Renal cortical epithelial cell (primary cell): ENCODE measurements around the gene HSD17B14. TPM values are rescaled to one million over a fixed set of nuclear protein-coding genes. Genes with fewer than 3 reads are reported as not detected.
"Not testable (repeated sequence)": the region's sequence is repeated elsewhere in the genome, so short reads cannot be mapped to it uniquely, and the experiment has no call there.

ENCODE experiments used
- DNase-seq: peaks from one replicate; pipeline ENCODE4 v3.0.0-alpha.2; 2011; ENCODE audit warnings: low read depth
- total RNA-seq: library from RNA; depleted of rRNA; stranded (reverse); fragments of >200 nt; gene quantifications from 2 replicates; pipeline ENCODE4 v1.2.3, GENCODE V29; 2014

Gene HSD17B14
- total RNA-seq, 1 donor from 2014 or later: 0.60 TPM

- no peak for DNase-seq
Measured at GRCh38 chr19:48867123-48867745, 30.9 kb upstream of the HSD17B14 start.

GRCh38 chr19:48866692-48867091 lies 30.4 kb upstream of the HSD17B14 start:
- DNase-seq: no peak

- DNase-seq: no peak
Measured at GRCh38 chr19:48862827-48863226, 26.5 kb upstream of the HSD17B14 start.

- no peak for DNase-seq
Measured at GRCh38 chr19:48861313-48861712, 25.0 kb upstream of the HSD17B14 start.

GRCh38 chr19:48859711-48860572 lies 23.7 kb upstream of the HSD17B14 start:
- DNase-seq: no peak

GRCh38 chr19:48858984-48859710 lies 22.9 kb upstream of the HSD17B14 start:
- DNase-seq: no peak

GRCh38 chr19:48856921-48857320 lies 20.6 kb upstream of the HSD17B14 start:
- DNase-seq: no peak

GRCh38 chr19:48854103-48854502 lies 17.8 kb upstream of the HSD17B14 start:
- no peak for DNase-seq

- no peak for DNase-seq
Measured at GRCh38 chr19:48853483-48853882, 17.2 kb upstream of the HSD17B14 start.

- DNase-seq: no peak
Measured at GRCh38 chr19:48852292-48852691, 16.0 kb upstream of the HSD17B14 start.

- DNase-seq: not testable (repeated sequence)
Measured at GRCh38 chr19:48846659-48847058, 10.4 kb upstream of the HSD17B14 start.

- DNase-seq: no peak
Measured at GRCh38 chr19:48845384-48845783, 9.1 kb upstream of the HSD17B14 start.

GRCh38 chr19:48844472-48844871 lies 8.2 kb upstream of the HSD17B14 start:
- peak; percentile 47 for DNase-seq

- peak; percentile 42 for DNase-seq
Measured at GRCh38 chr19:48842789-48843162, 6.5 kb upstream of the HSD17B14 start.

GRCh38 chr19:48841571-48841970 lies 5.3 kb upstream of the HSD17B14 start:
- no peak for DNase-seq

GRCh38 chr19:48841047-48841446 lies 4.8 kb upstream of the HSD17B14 start:
- no peak for DNase-seq

- no peak for DNase-seq
Measured at GRCh38 chr19:48837687-48838086, 1.4 kb upstream of the HSD17B14 start.

- DNase-seq: peak; percentile 40
Measured at GRCh38 chr19:48837051-48837524, 797 bp upstream of the HSD17B14 start.

- peak; percentile 77 for DNase-seq
Measured at GRCh38 chr19:48835734-48836088, 580 bp downstream of the HSD17B14 start.

GRCh38 chr19:48833977-48834376 lies 2.3 kb downstream of the HSD17B14 start:
- DNase-seq: no peak

GRCh38 chr19:48833049-48833448 lies 3.2 kb downstream of the HSD17B14 start:
- DNase-seq: no peak

GRCh38 chr19:48830965-48831364 lies 5.3 kb downstream of the HSD17B14 start:
- no peak for DNase-seq

- DNase-seq: no peak
Measured at GRCh38 chr19:48830088-48830487, 6.2 kb downstream of the HSD17B14 start.
